Rectal smooth muscle tissue (tissue), 1 donor: ENCODE data around the gene PPP3CB.
"Not testable (repeated sequence)": the region's sequence is repeated elsewhere in the genome, so short reads cannot be mapped to it uniquely, and the experiment has no call there.

ENCODE experiments used
- H3K27ac ChIP-seq: one replicate; pipeline ENCODE4 v1.7.0; 2013; ENCODE audit warnings: low read depth, low read length, inconsistent platforms
- H3K27me3 ChIP-seq: one replicate; pipeline ENCODE4 v1.7.0; 2013; ENCODE audit warnings: low read length; ENCODE audit not compliant: control insufficient read depth, insufficient read depth
- H3K36me3 ChIP-seq: one replicate; pipeline ENCODE4 v1.7.0; 2013; ENCODE audit warnings: low read length; ENCODE audit not compliant: control insufficient read depth, insufficient read depth
- H3K4me1 ChIP-seq: one replicate; pipeline ENCODE4 v1.7.0; 2013; ENCODE audit warnings: low read length; ENCODE audit not compliant: control insufficient read depth, insufficient read depth
- H3K4me3 ChIP-seq: one replicate; pipeline ENCODE4 v1.7.0; 2013; ENCODE audit warnings: low read length
- H3K9ac ChIP-seq: one replicate; pipeline ENCODE4 v1.7.0; 2013; ENCODE audit warnings: low read length

The PPP3CB gene

DNA sequence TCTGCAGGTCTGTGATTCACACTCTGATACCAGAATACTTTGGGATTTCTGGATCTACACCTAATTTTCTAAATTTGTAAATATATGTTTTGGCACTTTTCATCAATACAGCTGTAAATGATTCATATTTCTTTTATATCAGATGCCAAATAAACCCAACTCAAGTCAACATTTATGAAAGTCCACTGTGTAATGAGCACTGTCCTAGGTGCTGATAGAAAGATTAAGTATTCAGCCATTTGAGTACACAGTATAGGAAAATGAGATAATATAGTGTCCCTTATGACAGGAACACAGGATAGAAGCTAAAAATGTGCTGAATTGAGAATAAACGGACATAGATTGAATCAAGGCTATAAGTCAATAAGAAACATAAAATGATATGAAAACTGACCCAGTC, 88.3 kb downstream of the PPP3CB start:
- H3K9ac ChIP-seq: no peak overlapping the region
- H3K36me3 ChIP-seq: no peaks in the 10 kb centered on the region
- H3K27ac ChIP-seq: no peak overlapping the region
- no peak overlapping the region for H3K4me3 ChIP-seq
- H3K4me1 ChIP-seq: no peaks in the 10 kb centered on the region
- H3K27me3 ChIP-seq: no peaks in the 10 kb centered on the region

DNA sequence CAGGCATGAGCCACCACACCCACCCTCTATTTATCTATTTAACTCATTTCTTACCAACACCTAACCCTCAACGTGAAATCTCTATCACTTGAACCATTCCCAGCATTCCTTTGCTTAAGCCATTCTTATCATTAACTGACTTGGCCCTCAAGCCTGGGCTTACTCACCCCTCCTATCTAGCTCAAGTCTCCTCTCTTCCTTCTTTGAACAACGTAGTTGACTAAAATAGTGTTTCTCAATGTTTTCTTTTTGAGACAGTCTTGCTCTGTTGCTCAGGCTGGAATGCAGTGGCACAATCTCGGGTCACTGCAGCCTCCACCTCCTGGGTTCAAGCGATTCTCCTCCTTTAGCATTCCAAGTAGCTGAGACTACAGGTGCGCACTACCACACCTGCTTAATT, 89.0 kb downstream of the PPP3CB start:
- H3K27ac ChIP-seq: no peak overlapping the region
- no peaks in the 10 kb centered on the region for H3K4me1 ChIP-seq
- H3K9ac ChIP-seq: no peak overlapping the region
- H3K4me3 ChIP-seq: no peak overlapping the region
- H3K27me3 ChIP-seq: no peaks in the 10 kb centered on the region
- H3K36me3 ChIP-seq: no peaks in the 10 kb centered on the region

DNA sequence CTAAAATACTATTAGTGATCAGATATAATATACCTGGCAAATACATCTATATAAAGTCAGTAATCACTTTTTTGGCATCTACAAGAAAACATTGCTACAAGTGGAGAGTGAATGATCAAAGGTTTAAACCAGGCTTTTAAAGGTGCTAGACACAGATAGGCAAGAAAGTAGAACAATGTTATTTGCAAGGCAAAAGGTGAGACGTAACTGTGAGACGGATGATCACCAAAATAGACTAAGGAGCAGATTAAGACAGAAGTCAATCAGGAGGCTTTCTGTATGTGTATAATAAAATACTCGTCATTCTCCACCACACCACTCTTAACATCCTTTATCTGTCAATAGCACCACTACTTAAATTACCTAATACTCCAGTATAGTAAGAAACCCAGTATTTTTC, 90.3 kb downstream of the PPP3CB start:
- Histone ChIP-seq H3K4me1 (no peaks in the 10 kb centered on the region), H3K27me3 (no peaks in the 10 kb centered on the region), H3K27ac (no peak overlapping the region), H3K36me3 (no peaks in the 10 kb centered on the region), H3K4me3 (no peak overlapping the region), H3K9ac (no peak overlapping the region)

DNA sequence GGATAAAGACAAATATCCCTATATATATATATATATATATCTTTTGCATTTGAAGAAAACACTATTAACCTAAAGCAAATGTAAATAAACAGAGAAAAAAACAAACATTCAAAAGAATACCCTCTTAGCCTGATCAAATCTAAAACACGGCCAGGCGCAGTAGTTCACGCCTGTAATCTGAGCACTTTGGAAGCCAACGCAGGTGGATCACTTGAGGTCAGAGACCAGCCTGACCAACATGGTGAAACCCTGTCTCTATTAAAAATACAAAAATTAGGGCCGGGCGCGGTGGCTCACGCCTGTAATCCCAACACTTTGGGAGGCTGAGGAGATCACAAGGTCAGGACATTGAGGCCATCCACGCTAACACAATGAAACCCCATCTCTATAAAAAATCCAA, 91.1 kb downstream of the PPP3CB start:
- Histone ChIP-seq H3K36me3 (no peaks in the 10 kb centered on the region), H3K27ac (no peak overlapping the region), H3K27me3 (no peaks in the 10 kb centered on the region), H3K9ac (no peak overlapping the region), H3K4me1 (no peaks in the 10 kb centered on the region), H3K4me3 (no peak overlapping the region)

DNA sequence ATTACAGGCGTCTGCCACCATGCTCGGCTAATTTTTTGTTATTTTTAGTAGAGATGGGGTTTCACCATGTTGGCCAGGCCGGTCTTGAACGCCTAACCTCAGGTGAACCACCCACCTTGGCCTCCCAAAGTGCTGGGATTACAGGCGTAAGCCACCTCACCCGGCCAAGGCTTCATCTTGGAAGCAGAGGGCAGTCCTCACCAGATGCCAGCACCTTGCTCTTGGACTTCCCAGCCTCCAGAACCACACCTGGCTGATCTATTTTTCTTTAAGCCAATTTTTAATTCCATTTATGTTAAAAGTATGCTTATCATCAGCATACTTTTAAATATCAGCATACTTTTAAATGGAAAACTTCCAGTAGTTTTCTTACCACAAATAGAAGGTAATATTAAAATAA, 94.2 kb downstream of the PPP3CB start:
- no peak overlapping the region for H3K27ac ChIP-seq
- peaks cover 2% of the 10 kb centered on the region for H3K36me3 ChIP-seq
- H3K9ac ChIP-seq: no peak overlapping the region
- no peaks in the 10 kb centered on the region for H3K27me3 ChIP-seq
- no peak overlapping the region for H3K4me3 ChIP-seq
- no peaks in the 10 kb centered on the region for H3K4me1 ChIP-seq

DNA sequence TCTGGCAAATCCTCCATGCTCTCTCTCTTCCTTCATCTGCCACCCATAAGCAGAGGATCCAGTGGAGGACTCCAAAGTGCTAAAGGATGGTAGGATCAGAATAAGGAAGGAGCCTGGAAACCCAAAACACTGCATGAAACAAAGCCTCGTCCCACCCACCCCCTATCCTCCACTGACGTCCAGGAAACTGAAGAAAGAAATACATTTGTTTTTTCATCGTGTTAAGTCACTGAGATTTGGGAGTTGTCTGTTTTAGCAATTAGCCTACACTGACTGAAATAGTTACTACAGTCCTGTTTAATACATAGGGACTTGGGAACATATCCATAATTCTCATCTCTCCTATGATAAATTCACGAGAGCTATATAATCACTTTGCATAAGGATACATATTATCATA, 96.8 kb downstream of the PPP3CB start:
- Histone ChIP-seq H3K27ac (no peak overlapping the region), H3K4me1 (no peaks in the 10 kb centered on the region), H3K27me3 (no peaks in the 10 kb centered on the region), H3K36me3 (peaks cover 12% of the 10 kb centered on the region), H3K4me3 (no peak overlapping the region), H3K9ac (no peak overlapping the region)

DNA sequence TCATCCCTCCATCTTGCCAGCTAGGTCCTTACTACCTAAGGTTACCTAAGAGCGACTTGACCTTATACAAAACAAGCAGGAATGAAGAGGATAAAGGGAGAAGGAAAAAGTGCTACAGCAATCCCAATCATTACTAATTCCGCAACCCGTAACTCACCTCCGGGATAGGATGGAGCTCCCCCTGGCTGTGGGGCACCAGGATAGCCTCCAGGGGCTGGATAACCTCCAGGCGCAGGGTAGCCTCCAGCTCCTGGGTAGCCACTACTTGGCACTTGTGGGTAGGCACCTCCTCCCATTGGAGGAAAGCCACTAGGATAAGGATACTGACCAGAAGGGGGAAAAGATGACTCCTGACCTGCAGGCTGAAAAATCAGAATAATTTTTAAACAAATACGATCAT, 97.8 kb downstream of the PPP3CB start:
- Histone ChIP-seq H3K27ac (no peak overlapping the region), H3K27me3 (no peaks in the 10 kb centered on the region), H3K36me3 (peaks cover 12% of the 10 kb centered on the region), H3K4me3 (no peak overlapping the region), H3K4me1 (no peaks in the 10 kb centered on the region), H3K9ac (no peak overlapping the region)

DNA sequence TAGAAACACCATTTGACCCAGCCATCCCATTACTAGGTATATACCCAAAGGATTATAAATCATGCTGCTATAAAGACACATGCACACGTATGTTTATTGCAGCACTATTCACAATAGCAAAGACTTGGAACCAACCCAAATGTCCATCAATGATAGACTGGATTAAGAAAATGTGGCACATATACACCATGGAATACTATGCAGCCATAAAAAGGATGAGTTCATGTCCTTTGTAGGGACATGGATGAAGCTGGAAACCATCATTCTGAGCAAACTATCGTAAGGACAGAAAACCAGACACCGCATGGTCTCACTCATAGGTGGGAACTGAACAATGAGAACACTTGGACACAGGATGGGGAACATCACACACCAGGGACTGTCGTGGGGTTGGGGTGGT, 101.5 kb downstream of the PPP3CB start:
- not testable (repeated sequence) for H3K27ac ChIP-seq, H3K9ac ChIP-seq, H3K4me1 ChIP-seq, H3K4me3 ChIP-seq, H3K27me3 ChIP-seq
- H3K36me3 ChIP-seq: peaks cover 12% of the 10 kb centered on the region

DNA sequence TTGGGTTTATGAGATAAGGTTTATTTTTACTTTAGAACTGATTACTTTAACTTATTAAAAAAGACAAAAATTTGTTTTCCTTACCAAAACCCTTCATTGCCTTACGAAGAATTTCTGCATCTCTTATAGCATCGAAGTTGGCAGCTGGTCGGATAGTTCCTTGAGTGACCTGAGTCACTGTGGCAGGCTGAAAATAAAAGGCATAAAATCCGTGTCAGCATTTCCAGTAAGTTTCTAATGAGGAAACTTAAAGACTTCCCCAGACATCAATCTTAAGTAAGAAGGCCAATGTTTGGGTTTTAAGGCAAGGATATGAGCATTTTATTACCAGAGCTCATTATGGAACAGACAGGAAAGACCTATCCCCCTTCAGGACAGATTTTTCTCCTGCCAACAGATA, 107.6 kb downstream of the PPP3CB start:
- Histone ChIP-seq H3K9ac (no peak overlapping the region), H3K36me3 (peaks cover 11% of the 10 kb centered on the region)

DNA sequence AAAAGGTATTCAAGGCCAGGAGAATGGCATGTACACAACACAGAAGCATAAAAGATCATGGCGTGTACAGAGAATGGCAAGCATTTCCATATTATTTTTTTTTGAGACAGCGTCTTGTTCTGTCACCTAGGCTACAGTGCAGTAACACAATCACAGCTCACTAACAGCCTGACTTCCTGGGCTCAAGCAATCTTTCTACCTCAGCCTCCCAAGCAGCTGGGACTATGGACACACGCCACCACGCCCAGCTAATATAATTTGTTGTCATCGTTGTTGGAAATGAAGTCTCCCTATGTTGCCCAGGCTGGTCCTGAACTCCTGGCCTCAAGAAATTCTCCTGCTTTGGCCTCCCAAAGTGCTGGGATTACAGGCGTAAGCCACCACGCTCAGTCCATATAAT, 109.2 kb downstream of the PPP3CB start:
- Histone ChIP-seq H3K4me1 (no peaks in the 10 kb centered on the region), H3K36me3 (peaks cover 22% of the 10 kb centered on the region), H3K9ac (no peak overlapping the region), H3K27ac (no peak overlapping the region), H3K27me3 (no peaks in the 10 kb centered on the region), H3K4me3 (no peak overlapping the region)

More for the DNA sequence above, 107.6 kb downstream of the PPP3CB start:
- Histone ChIP-seq H3K4me1 (no peaks in the 10 kb centered on the region), H3K4me3 (no peak overlapping the region), H3K27me3 (no peaks in the 10 kb centered on the region), H3K27ac (no peak overlapping the region)
